Kidney epithelial cell (primary cell): ENCODE results near the gene ZDHHC12. TPM values are rescaled to one million over a fixed set of nuclear protein-coding genes. Genes with fewer than 3 reads are reported as not detected.

Experiments
- DNase-seq: peaks from one replicate; pipeline ENCODE4 v3.0.0-alpha.2; 2010; ENCODE audit warnings: low read depth
- H3K27me3 ChIP-seq: 2 replicates; pipeline ENCODE4 v1.6.0; 2011; ENCODE audit warnings: low read length; ENCODE audit not compliant: control insufficient read depth, insufficient read depth
- H3K36me3 ChIP-seq: 2 replicates; pipeline ENCODE4 v1.5.1; 2011; ENCODE audit warnings: low read length; ENCODE audit not compliant: control insufficient read depth, insufficient read depth
- H3K4me3 ChIP-seq: 2 replicates; pipeline ENCODE4 v1.5.1; 2011; ENCODE audit warnings: low read depth, mild to moderate bottlenecking, control low read depth, low read length
- CTCF ChIP-seq: IDR thresholded peaks from 2 replicates; pipeline ENCODE4 v1.5.1; 2011; ENCODE audit warnings: mild to moderate bottlenecking, moderate library complexity, low read length, control low read depth, inconsistent platforms; ENCODE audit not compliant: insufficient read depth, poor library complexity, severe bottlenecking
- total RNA-seq: library from RNA; depleted of rRNA; stranded (reverse); fragments of >200 nt; gene quantifications from 2 replicates; pipeline ENCODE4 v1.2.3, GENCODE V29; 2015

ZDHHC12 gene
- total RNA-seq, 1 donor from 2014 or later, result 96.3 TPM

GRCh38 chr9:128707446-128707845 lies 16.5 kb downstream of the ZDHHC12 start:
- no peak for DNase-seq
- TF ChIP-seq CTCF, result no peak
- H3K36me3 ChIP-seq, result no peaks in the 10 kb centered on the region
- no peak overlapping the region for H3K4me3 ChIP-seq
- no peaks in the 10 kb centered on the region for H3K27me3 ChIP-seq

- TF ChIP-seq CTCF, result no peak
- H3K4me3 ChIP-seq, result no peak overlapping the region
- no peak for DNase-seq
- H3K36me3 ChIP-seq, result no peaks in the 10 kb centered on the region
- H3K27me3 ChIP-seq, result no peaks in the 10 kb centered on the region
Observed at GRCh38 chr9:128706671-128707381, 17.1 kb downstream of the ZDHHC12 start.

- DNase-seq, result no peak
- Histone ChIP-seq H3K36me3 (no peaks in the 10 kb centered on the region), H3K4me3 (no peak overlapping the region), H3K27me3 (no peaks in the 10 kb centered on the region)
- TF ChIP-seq CTCF, result no peak
Observed at GRCh38 chr9:128706045-128706444, 17.9 kb downstream of the ZDHHC12 start.

- no peak for TF ChIP-seq CTCF
- no peak overlapping the region for H3K4me3 ChIP-seq
- no peaks in the 10 kb centered on the region for H3K36me3 ChIP-seq
- H3K27me3 ChIP-seq, result no peaks in the 10 kb centered on the region
- no peak for DNase-seq
Observed at GRCh38 chr9:128705051-128705965, 18.6 kb downstream of the ZDHHC12 start.

GRCh38 chr9:128704356-128704670 lies 19.6 kb downstream of the ZDHHC12 start:
- H3K36me3 ChIP-seq, result no peaks in the 10 kb centered on the region
- no peak for TF ChIP-seq CTCF
- no peak for DNase-seq
- H3K4me3 ChIP-seq, result no peak overlapping the region
- H3K27me3 ChIP-seq, result no peaks in the 10 kb centered on the region
